Measurements from ENCODE around the gene P3H3.

P3H3 gene

GRCh38 chr12:6851153-6851920, 23.1 kb downstream of the P3H3 start, which contains the start of gene CDCA3:
Gene CDCA3, minus strand, starts transcription at chr12:6851286. Its CDS starts 334 bp downstream, at chr12:6850952.
- H3K36me3 ChIP-seq (replicated peaks; ENCODE audit: low read depth, low read length) = peaks cover 30% of the 10 kb centered on the region
- peak within 1 kb of the TSS; percentile 79 for H3K9ac ChIP-seq (ENCODE audit: low read length)
- peaks cover 40% of the 10 kb centered on the region for H3K79me2 ChIP-seq (ENCODE audit: low read length)
- H3K27ac ChIP-seq (ENCODE audit: low read length) = peak within 1 kb of the TSS; percentile 70
- H3K4me2 ChIP-seq (ENCODE audit: low read length) = peak within 1 kb of the TSS; percentile 82
- H4K20me1 ChIP-seq (ENCODE audit: insufficient read depth, low read length) = no peaks in the 10 kb centered on the region
- H3K4me3 ChIP-seq (ENCODE audit: low read length) = peak within 1 kb of the TSS; percentile 79
- H3K4me1 ChIP-seq (ENCODE audit: low read length) = peaks cover 33% of the 10 kb centered on the region
- no peaks in the 10 kb centered on the region for H3K27me3 ChIP-seq (ENCODE audit: low read depth, low read length)
- H3K9me3 ChIP-seq (ENCODE audit: insufficient read depth, low read length) = no peaks in the 10 kb centered on the region
- TF ChIP-seq EZH2phosphoT487 (IDR thresholded peaks at IDR 0.05; ENCODE audit: low read depth) (no peak), CTCF (IDR thresholded peaks at IDR 0.05; ENCODE audit: low read depth, low read length) (no peak)
- H2AFZ ChIP-seq (ENCODE audit: low read depth, low read length) = peak within 1 kb of the TSS; percentile 61; the same call in 1 of the 2 replicates

- H3K4me3 ChIP-seq (ENCODE audit: low read length) = peak within 1 kb of the TSS; percentile 79
- no peaks in the 10 kb centered on the region for H3K9me3 ChIP-seq (ENCODE audit: insufficient read depth, low read length)
- peak within 1 kb of the TSS; percentile 61; the same call in 1 of the 2 replicates for H2AFZ ChIP-seq (ENCODE audit: low read depth, low read length)
- TF ChIP-seq EZH2phosphoT487 (IDR thresholded peaks at IDR 0.05; ENCODE audit: low read depth) = no peak
- TF ChIP-seq CTCF (IDR thresholded peaks at IDR 0.05; ENCODE audit: low read depth, low read length) = no peak
- peak within 1 kb of the TSS; percentile 79 for H3K9ac ChIP-seq (ENCODE audit: low read length)
- peaks cover 29% of the 10 kb centered on the region for H3K36me3 ChIP-seq (replicated peaks; ENCODE audit: low read depth, low read length)
- H3K79me2 ChIP-seq (ENCODE audit: low read length) = peaks cover 40% of the 10 kb centered on the region
- no peaks in the 10 kb centered on the region for H3K27me3 ChIP-seq (ENCODE audit: low read depth, low read length)
- no peaks in the 10 kb centered on the region for H4K20me1 ChIP-seq (ENCODE audit: insufficient read depth, low read length)
- H3K27ac ChIP-seq (ENCODE audit: low read length) = peak within 1 kb of the TSS; percentile 70
- peaks cover 33% of the 10 kb centered on the region for H3K4me1 ChIP-seq (ENCODE audit: low read length)
- peak within 1 kb of the TSS; percentile 99 for H3K4me2 ChIP-seq (ENCODE audit: low read length)
These were observed 23.9 kb downstream of the P3H3 start, which contains the start of gene USP5 for GRCh38 chr12:6851921-6852650. Gene USP5, plus strand, starts transcription at chr12:6852150. Its CDS starts 30 bp downstream, at chr12:6852180.

- Histone ChIP-seq H3K79me2 (ENCODE audit: low read length) (peaks cover 40% of the 10 kb centered on the region), H3K4me1 (ENCODE audit: low read length) (peaks cover 33% of the 10 kb centered on the region), H3K27me3 (ENCODE audit: low read depth, low read length) (no peaks in the 10 kb centered on the region), H3K4me2 (ENCODE audit: low read length) (peak overlapping the region; percentile 99), H3K4me3 (ENCODE audit: low read length) (peak overlapping the region; percentile 79), H2AFZ (ENCODE audit: low read depth, low read length) (no peak overlapping the region), H3K27ac (ENCODE audit: low read length) (peak overlapping the region; percentile 28), H3K36me3 (replicated peaks; ENCODE audit: low read depth, low read length) (peaks cover 27% of the 10 kb centered on the region), H3K9ac (ENCODE audit: low read length) (peak overlapping the region; percentile 72), H3K9me3 (ENCODE audit: insufficient read depth, low read length) (no peaks in the 10 kb centered on the region), H4K20me1 (ENCODE audit: insufficient read depth, low read length) (no peaks in the 10 kb centered on the region)
- no peak for TF ChIP-seq CTCF (IDR thresholded peaks at IDR 0.05; ENCODE audit: low read depth, low read length)
- no peak for TF ChIP-seq EZH2phosphoT487 (IDR thresholded peaks at IDR 0.05; ENCODE audit: low read depth)
These were observed 24.6 kb downstream of the P3H3 start for GRCh38 chr12:6852651-6853354.

All from OCI-LY3 (cell line).